Activated CD8-positive, alpha-beta memory T cell treated with anti-CD3 and anti-CD28 coated beads, Interleukin-2, amount 50 U/mL, for 24 hours (primary cell): ENCODE measurements around the gene AP3S2.
"Not testable (repeated sequence)": the region's sequence is repeated elsewhere in the genome, so short reads cannot be mapped to it uniquely, and the experiment has no call there.

Source experiments
- DNase-seq: peaks from one replicate; pipeline ENCODE4 v3.0.0-alpha.2; 2020; ENCODE audit errors: extremely low read depth

AP3S2 gene

GRCh38 chr15:89903015-89903857 lies 9.4 kb upstream of the AP3S2 start:
- no peak for DNase-seq

GRCh38 chr15:89900849-89901248 lies 7.1 kb upstream of the AP3S2 start:
- DNase-seq, result no peak

GRCh38 chr15:89899951-89900567 lies 6.3 kb upstream of the AP3S2 start:
- DNase-seq, result no peak

DNA sequence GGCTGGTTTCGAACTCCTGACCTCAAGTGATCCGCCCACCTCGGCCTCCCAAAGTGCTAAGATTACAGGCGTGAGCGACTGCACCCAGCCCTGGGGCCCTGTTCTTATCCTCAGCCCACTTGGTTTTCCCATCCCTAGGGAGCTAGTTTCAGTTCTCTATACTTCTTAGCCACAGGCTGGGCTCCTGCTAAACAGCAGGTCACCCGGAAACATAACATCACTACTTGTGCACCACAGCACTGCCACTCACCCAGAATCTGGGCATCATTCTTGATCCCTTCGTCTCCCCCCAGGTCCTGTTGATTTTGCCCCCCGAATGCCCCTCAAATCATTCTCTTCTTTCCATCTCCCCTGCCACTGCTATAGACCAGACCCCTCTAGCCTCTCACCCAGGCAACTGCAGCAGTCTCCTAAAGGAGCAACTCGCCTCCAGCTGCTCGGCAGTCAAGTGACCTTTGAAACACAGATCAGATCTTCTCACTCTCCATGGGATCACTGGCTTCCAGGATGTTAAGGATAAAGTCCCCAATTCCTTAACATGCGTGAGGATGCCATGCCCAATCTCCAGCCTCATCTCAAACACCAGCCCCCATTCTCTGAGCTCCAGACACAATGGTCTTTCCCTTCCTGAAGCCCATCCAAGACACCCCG lies 5.6 kb upstream of the AP3S2 start:
- DNase-seq, result no peak

DNA sequence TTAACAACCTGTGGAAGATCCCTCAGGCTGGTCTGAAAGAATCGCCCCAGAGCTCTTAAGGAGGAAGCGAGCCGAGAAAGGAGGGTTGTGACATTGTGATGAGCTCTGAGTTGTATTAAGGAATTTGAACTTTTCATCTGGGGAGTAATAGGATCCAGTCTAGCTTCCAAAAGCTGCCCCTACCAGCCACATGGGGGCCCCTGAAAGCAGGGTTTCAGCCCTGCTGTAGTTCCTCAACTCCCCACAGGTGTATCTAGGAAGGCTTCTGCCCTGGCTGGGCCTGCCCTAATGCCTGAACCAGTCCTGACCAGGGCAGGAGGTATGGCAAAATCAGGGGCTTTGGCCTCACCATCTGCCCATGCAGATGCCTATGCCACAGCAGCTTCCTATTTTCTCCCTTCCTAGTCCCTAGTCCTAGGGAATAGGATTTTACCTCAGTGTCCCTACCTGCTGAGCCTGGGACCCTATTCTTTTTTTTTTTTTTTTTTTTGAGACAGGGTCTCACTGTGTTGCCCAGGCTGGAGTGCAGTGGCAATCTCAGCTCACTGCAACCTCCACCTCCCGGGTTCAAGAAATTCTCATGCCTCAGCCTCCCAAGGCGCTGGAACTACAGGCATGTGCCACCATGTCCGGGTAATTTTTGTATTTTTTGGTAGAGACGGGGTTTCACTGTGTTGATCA lies 5.0 kb upstream of the AP3S2 start:
- no peak for DNase-seq

GRCh38 chr15:89898146-89898545 lies 4.4 kb upstream of the AP3S2 start:
- no peak for DNase-seq

- DNase-seq, result no peak
Measured at GRCh38 chr15:89893027-89893426, 767 bp downstream of the AP3S2 start.

GRCh38 chr15:89888214-89888804 lies 5.5 kb downstream of the AP3S2 start:
- no peak for DNase-seq

- no peak for DNase-seq
Measured at GRCh38 chr15:89885611-89886010, 8.2 kb downstream of the AP3S2 start.

- DNase-seq, result not testable (repeated sequence)
Measured at GRCh38 chr15:89885179-89885578, 8.6 kb downstream of the AP3S2 start.

- no peak for DNase-seq
Measured at GRCh38 chr15:89883518-89883917, 10.3 kb downstream of the AP3S2 start.

DNA sequence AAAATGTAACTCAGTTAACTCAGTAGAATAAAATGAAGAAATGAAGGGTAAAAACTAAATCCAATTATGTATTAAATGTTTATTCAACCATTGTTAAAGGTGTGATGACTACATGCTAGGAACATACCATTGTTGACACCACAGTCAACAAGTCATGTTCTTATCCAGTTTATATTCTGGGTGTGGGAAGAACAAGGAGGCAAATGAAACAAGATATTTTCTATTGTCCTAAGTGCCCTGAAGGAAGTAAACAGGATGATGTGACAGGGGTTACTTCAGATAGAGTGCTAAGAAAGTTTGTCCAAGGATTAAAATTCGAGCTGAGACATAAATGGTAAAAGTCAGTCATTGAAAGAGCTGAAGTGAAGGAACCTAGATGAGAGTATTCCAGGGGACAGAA lies 13.1 kb downstream of the AP3S2 start:
- no peak for DNase-seq

DNA sequence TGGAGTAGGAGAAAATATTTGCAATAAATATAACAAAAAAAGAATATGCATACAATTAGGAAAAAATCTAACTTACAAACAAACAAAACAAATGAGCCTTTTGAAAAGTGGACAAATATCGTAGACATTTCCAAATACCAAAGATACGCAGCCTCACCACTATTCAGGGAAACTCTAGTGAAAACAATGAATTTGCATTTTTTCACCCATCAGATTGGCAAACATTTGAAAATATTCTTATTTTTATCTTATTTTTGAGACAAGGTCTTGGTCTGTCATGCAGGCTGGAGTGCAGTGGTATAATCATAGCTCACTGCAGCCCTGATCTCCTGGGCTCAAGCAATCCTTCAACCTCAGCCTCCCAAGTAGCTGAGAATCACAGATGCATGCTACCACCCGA lies 15.5 kb downstream of the AP3S2 start:
- no peak for DNase-seq

DNA sequence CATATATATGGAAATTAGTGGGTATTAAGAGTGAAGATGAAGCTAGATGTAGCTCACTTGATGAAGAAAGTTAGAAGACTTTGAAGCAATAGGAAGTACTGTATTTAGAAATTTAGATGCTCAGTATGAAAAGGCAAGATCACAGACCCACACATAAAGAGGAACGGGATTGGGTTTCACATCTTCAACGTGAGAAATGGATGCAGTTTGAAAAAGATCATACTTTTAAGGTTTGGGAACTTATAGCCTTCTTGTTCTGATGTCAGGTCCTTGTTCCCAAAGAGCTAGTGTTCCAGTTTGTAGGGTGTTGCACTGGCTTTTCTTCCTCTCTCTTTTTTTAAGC lies 16.7 kb downstream of the AP3S2 start:
- no peak for DNase-seq

DNA sequence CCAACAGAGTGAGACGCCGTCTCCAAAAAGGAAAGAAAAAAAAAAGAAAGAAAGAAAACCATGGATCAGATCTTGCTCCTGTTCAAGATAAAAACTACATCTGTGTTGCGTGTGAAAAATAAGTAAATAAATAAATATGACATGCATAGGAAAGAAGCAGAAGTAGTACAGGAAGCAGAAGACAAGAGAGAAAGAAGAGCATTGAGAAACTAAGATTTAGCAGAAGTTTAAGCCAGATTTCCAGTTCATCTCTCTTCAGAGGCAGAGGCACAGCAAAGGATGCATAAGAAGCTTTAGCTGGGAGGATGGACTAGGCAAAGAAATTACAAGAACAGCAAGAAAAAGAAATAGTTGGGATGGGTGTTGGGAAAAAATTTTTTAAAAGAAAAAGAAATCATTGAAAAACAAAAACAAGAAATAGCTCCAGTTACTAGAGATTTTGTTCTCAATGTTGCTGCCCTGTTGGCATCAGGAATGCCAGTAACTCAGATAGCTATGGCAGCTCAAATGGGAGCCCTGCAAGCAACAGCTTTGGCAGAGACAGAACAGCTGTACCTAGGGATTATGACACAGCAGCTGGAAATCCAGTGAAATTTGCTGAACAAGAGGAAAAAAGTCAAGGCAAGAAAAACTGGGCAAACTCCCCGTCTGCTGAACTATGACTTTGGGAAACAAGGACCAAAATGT lies 17.3 kb downstream of the AP3S2 start:
- DNase-seq, result no peak

- no peak for DNase-seq
Measured at GRCh38 chr15:89875741-89876140, 18.1 kb downstream of the AP3S2 start.

DNA sequence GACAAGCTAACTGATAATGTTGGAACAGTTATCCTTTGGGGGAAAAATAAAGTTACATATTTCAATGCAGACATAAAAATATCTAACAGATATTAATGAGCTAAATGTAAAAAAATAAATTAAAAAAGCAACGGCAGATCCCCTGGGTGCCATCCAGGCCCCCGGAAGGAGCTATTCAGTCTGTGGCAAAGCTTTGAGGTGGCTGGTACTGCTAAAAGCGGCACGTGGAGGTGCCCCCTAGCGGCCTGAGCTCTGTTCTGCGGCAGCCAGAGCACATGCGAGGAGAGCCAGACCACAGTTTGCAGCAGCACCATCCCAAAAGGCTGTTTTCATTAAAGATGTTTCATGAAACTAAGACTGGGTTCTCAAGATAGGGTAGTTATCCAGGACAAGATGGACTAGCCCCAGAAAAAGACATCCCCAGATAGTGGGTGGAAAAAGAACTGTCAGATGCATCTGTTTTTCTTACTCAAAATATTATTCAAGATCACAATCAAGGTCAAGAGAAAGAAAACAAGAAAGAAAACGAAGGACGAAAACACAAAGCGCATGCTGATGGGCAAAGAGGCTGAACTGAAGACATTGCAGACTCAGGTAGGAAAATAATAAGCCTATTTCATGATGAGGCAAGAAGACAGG lies 18.7 kb downstream of the AP3S2 start:
- DNase-seq, result peak; percentile 59

GRCh38 chr15:89870688-89871288 lies 23.0 kb downstream of the AP3S2 start:
- DNase-seq, result no peak

GRCh38 chr15:89870006-89870405 lies 23.8 kb downstream of the AP3S2 start:
- no peak for DNase-seq

DNA sequence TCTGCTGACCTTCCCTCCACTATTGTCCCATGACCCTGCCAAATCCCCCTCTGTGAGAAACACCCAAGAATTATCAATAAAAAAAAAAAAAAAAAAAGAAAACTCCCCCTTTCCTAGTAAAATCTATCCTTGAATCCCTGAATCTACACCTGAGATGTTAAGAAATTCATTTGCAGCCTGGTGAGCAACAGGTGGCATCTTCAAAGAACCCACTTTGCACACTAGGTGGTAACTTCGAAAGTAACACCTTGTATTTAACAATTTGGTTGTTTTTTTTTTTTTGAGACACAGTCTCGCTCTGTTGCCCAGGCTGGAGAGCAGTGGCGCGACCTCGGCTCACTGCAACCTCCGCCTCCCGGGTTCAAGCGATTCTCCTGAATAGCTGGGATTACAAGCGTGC lies 24.3 kb downstream of the AP3S2 start:
- not testable (repeated sequence) for DNase-seq
